ENCODE results near the gene ATP2B2. TPM values are rescaled to one million over a fixed set of nuclear protein-coding genes. Genes with fewer than 3 reads are reported as not detected.

ATP2B2 gene
- total and polyA plus RNA-seq, 2 experiments from 2014 or later: 0.42 to 0.63 TPM

GRCh38 chr3:10437272-10437994 is 68.0 kb downstream of the ATP2B2 start:
- Histone ChIP-seq H3K4me2 (no peak overlapping the region), H3K4me1 (ENCODE audit: insufficient read depth) (no peaks in the 10 kb centered on the region), H3K9me2 (ENCODE audit: insufficient read depth) (no peaks in the 10 kb centered on the region), H3K79me2 (replicated peaks; ENCODE audit: insufficient read depth) (no peaks in the 10 kb centered on the region), H3K4me3 (no peak overlapping the region), H3K27me3 (ENCODE audit: insufficient read depth) (no peaks in the 10 kb centered on the region), H3K36me3 (ENCODE audit: insufficient read depth) (no peaks in the 10 kb centered on the region), H4K20me1 (replicated peaks; ENCODE audit: insufficient read depth) (no peaks in the 10 kb centered on the region), H3K27ac (ENCODE audit: low read depth) (no peak overlapping the region), H2AFZ (no peak overlapping the region), H3F3A (replicated peaks; ENCODE audit: low read depth) (no peaks in the 10 kb centered on the region)
- Mint-ChIP-seq H3K27ac (no peak overlapping the region), H3K4me1 (no peaks in the 10 kb centered on the region), H3K27me3 (ENCODE audit: insufficient read depth, low read depth, poor library complexity) (peaks cover 2% of the 10 kb centered on the region), H3K9me3 (no peaks in the 10 kb centered on the region), H3K4me3 (no peak overlapping the region), H3K36me3 (ENCODE audit: low read depth) (no peaks in the 10 kb centered on the region)
- DNase-seq (ENCODE audit: low spot score) (no peak), ATAC-seq (no peak)
- TF ChIP-seq NANOG (IDR thresholded peaks at IDR 0.05; ENCODE audit: borderline replicate concordance) (no peak), POLR2AphosphoS5 (IDR thresholded peaks at IDR 0.05; ENCODE audit: low read depth) (no peak), ZNF114 (CRISPR knock-in tag; IDR thresholded peaks at IDR 0.05) (no peak), ZNF462 (CRISPR knock-in tag; IDR thresholded peaks at IDR 0.05) (no peak), JUNB (IDR thresholded peaks at IDR 0.05; ENCODE audit: unreplicated experiment) (no peak), CREB1 (CRISPR knock-in tag; IDR thresholded peaks at IDR 0.05; ENCODE audit: low read depth) (no peak), EZH2 (IDR thresholded peaks at IDR 0.05; ENCODE audit: low read depth, unreplicated experiment) (no peak), ZNF331 (CRISPR knock-in tag; IDR thresholded peaks at IDR 0.05; ENCODE audit: low read depth) (no peak), CTCF (conservative IDR thresholded peaks at IDR 0.05; ENCODE audit: low read depth in 2 of 2) (no peak), ETS1 (IDR thresholded peaks at IDR 0.05) (no peak), EZH2phosphoT487 (IDR thresholded peaks at IDR 0.05; ENCODE audit: unreplicated experiment) (no peak), STAT1 (IDR thresholded peaks at IDR 0.05; ENCODE audit: unreplicated experiment) (no peak), REST (IDR thresholded peaks at IDR 0.05; ENCODE audit: unreplicated experiment) (no peak)

All from GM23338 (cell line).